Measurements from ENCODE around the gene TUBGCP6.

DNA sequence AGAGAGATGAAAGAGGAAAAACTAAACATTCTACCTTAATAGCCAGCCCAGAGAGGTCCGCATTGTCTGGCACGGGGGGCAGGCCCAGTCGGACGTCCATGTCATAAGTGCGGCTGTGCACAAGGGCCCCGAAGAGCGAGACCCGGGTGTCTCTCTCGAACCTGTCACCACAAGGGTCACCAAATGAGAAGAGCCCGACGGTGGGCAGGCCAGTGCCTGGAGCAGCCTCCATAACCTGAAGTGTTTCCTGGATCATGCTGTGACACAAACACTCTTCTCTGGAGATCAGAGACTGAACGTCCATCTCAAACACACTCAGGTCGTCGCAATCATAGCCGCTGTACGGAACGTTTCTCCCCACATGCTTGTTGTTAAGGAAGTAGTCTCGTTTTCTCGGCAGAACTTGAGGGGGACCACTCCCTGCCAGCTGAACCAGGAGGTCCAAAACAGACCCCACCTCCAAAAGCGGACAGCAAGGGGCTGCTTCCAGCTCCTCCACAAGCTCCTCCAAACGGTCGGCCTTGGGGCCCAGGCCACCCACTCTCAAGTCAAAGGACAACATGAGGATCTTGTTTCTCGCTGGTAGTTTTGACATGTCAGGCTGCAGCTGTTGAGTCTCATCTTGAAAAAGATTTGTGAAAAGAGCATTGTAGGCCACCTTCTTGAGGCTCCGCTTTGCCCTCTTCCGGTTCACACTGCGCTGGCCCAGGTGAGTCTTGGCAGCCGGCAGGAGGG is 971 bp downstream of the TUBGCP6 start:
- no peak for TF ChIP-seq CTCF (IDR thresholded peaks at IDR 0.05; ENCODE audit: low read depth, low read length, poor library complexity, severe bottlenecking)
- TF ChIP-seq EZH2phosphoT487 (IDR thresholded peaks at IDR 0.05; ENCODE audit: borderline replicate concordance, low read length), result no peak
